Glomerular visceral epithelial cell (primary cell): ENCODE measurements around the gene PIK3R3.

ENCODE experiments used
- DNase-seq: peaks from one replicate; pipeline ENCODE4 v3.0.0-alpha.2; 2016; ENCODE audit errors: extremely low spot score

The PIK3R3 gene

GRCh38 chr1:46157916-46158311 lies 25.5 kb upstream of the PIK3R3 start:
- DNase-seq = no peak

- DNase-seq = no peak
These were observed 21.3 kb upstream of the PIK3R3 start for GRCh38 chr1:46153732-46154131.

- no peak for DNase-seq
These were observed 20.8 kb upstream of the PIK3R3 start for GRCh38 chr1:46153228-46153627.

- peak; percentile 48 for DNase-seq
These were observed 19.6 kb upstream of the PIK3R3 start for GRCh38 chr1:46152016-46152415.

- no peak for DNase-seq
These were observed 17.7 kb upstream of the PIK3R3 start for GRCh38 chr1:46150085-46150484.

GRCh38 chr1:46148318-46148717 lies 15.9 kb upstream of the PIK3R3 start:
- no peak for DNase-seq

GRCh38 chr1:46137916-46138315 lies 5.5 kb upstream of the PIK3R3 start:
- no peak for DNase-seq

GRCh38 chr1:46136711-46137110 lies 4.3 kb upstream of the PIK3R3 start:
- DNase-seq = no peak

- DNase-seq = no peak
These were observed 2.4 kb upstream of the PIK3R3 start for GRCh38 chr1:46134660-46135331.

- DNase-seq = no peak
These were observed 1.4 kb upstream of the PIK3R3 start for GRCh38 chr1:46133781-46134350.

- DNase-seq = no peak
These were observed 791 bp upstream of the PIK3R3 start for GRCh38 chr1:46133181-46133658.

- peak; percentile 33 for DNase-seq
These were observed 509 bp downstream of the PIK3R3 start for GRCh38 chr1:46131712-46132528.

GRCh38 chr1:46131093-46131492 lies 1.3 kb downstream of the PIK3R3 start:
- DNase-seq = no peak

- DNase-seq = no peak
These were observed 1.8 kb downstream of the PIK3R3 start for GRCh38 chr1:46130606-46131005.

GRCh38 chr1:46130121-46130520 lies 2.3 kb downstream of the PIK3R3 start:
- no peak for DNase-seq

- DNase-seq = no peak
These were observed 4.1 kb downstream of the PIK3R3 start for GRCh38 chr1:46128344-46128743.

GRCh38 chr1:46118856-46119255 lies 13.6 kb downstream of the PIK3R3 start:
- DNase-seq = no peak

GRCh38 chr1:46117810-46118494 lies 14.5 kb downstream of the PIK3R3 start:
- no peak for DNase-seq

- no peak for DNase-seq
These were observed 17.4 kb downstream of the PIK3R3 start for GRCh38 chr1:46114925-46115603.

GRCh38 chr1:46113948-46114347 lies 18.5 kb downstream of the PIK3R3 start:
- no peak for DNase-seq

GRCh38 chr1:46112108-46112507 lies 20.3 kb downstream of the PIK3R3 start:
- DNase-seq = no peak

- DNase-seq = no peak
These were observed 21.9 kb downstream of the PIK3R3 start for GRCh38 chr1:46110521-46110920.
